Suprapubic skin (tissue), 4 donors: Measurements from ENCODE around the gene MCOLN3.

Source experiments
- EP300 ChIP-seq: sonication (generic); formaldehyde crosslinking; IDR thresholded peaks from one replicate; pipeline ENCODE4 v1.6.1; 2017; ENCODE audit warnings: antibody characterized with exemption
- POLR2AphosphoS5 ChIP-seq, 3 donors: sonication (generic); formaldehyde crosslinking; IDR thresholded peaks; one replicate each; pipeline ENCODE4 v1.6.1; 2017; ENCODE audit warnings: antibody characterized with exemption in 3 of 3
- TF ChIP-seq, protein P1 (sequence below), 2 donors: fragments of 200-600 bp in 1 of 2; fragments of 450-650 bp in 1 of 2; sonication (generic) in 1 of 2; IDR thresholded peaks; one replicate each; pipeline ENCODE4 v1.5.1; 2016 to 2019; ENCODE audit warnings: antibody characterized with exemption in 2 of 2, mild to moderate bottlenecking in 1 of 2, moderate library complexity in 1 of 2

DNA sequence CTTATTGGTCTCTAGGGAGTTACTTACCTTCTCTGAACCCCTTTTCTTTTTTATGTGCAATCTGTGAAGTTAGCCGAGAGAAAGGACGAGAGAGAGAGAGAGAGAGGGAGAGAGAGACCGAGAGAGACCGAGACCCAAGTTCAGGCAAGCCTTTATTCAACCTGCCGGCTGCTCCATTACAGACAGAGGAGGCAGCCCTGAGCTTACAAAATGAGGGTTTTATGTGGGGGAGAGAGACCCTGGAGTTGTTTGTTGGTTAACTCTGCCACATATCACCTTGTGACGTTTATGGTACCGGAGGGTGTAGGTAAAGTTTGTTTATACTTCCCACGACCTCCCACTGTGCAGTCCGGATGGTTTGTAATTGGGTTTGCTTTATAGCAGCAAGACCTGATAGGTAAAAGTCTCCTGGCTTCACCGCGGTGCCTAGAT, 1.5 kb upstream of the MCOLN3 start:
- TF ChIP-seq, protein P1, sequence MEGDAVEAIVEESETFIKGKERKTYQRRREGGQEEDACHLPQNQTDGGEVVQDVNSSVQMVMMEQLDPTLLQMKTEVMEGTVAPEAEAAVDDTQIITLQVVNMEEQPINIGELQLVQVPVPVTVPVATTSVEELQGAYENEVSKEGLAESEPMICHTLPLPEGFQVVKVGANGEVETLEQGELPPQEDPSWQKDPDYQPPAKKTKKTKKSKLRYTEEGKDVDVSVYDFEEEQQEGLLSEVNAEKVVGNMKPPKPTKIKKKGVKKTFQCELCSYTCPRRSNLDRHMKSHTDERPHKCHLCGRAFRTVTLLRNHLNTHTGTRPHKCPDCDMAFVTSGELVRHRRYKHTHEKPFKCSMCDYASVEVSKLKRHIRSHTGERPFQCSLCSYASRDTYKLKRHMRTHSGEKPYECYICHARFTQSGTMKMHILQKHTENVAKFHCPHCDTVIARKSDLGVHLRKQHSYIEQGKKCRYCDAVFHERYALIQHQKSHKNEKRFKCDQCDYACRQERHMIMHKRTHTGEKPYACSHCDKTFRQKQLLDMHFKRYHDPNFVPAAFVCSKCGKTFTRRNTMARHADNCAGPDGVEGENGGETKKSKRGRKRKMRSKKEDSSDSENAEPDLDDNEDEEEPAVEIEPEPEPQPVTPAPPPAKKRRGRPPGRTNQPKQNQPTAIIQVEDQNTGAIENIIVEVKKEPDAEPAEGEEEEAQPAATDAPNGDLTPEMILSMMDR (IDR thresholded peaks at IDR 0.05) = no peak
- TF ChIP-seq POLR2AphosphoS5 (IDR thresholded peaks at IDR 0.05) = no peak
- TF ChIP-seq EP300 = no peak
